ENCODE data around the gene GABRB1.

GABRB1 gene

GRCh38 chr4:47110546-47111132, 79.3 kb downstream of the GABRB1 start:
- no peak for DNase-seq

DNA sequence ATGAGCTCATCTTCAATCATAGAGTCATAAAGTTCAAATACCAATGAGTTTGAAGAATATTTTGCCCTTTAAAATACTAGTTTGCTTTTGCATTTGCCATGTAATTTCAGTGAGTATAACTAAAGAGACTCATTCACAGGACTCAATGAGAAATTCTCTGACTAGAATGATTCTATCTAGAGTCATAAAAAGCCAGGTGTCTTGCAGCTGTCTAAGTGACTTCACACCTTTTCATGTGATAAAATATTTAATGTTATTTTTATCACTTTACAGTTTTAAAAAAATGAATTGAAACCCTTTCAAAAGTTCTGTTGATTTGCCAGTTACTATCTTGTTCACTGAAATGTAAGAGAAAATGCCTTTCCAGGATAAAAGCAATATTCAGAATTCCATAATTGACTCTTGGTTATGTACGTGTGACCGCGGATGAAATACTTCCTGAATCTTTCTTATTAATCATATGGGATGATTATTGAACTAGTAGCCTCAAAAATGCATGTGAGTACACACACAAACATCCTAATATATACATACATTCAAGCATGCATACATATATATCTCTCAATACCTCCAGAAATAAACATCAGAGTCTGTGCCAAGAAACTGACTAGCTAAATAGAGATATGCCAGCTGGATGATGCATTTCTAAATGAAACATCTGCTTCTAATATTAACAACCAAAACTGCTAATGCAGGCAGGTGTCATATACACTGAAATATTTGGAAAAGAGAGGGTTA, 87.0 kb downstream of the GABRB1 start:
- DNase-seq = no peak

DNA sequence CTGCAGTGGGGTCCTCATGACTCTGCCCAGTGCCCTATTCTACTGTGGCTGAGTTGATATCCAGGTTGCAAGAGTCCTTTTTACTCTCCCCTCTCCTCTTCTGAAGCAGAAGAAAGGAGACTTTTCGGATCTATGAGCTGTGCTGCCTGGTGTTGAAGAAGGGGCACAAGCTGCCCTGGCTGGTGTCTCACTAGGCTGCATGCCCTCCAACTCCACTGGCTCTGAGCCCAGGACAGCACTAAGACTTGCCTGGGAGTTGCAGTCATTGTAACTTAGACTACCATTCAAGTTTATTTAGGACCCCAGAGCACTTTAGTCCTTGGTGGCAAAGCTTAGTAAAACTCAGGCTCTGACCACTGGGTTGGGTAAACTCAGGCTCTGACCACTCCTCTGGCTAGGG, 89.4 kb downstream of the GABRB1 start:
- DNase-seq = peak in 10 of 56 donors; percentile 0 to 29 (median 11)

DNA sequence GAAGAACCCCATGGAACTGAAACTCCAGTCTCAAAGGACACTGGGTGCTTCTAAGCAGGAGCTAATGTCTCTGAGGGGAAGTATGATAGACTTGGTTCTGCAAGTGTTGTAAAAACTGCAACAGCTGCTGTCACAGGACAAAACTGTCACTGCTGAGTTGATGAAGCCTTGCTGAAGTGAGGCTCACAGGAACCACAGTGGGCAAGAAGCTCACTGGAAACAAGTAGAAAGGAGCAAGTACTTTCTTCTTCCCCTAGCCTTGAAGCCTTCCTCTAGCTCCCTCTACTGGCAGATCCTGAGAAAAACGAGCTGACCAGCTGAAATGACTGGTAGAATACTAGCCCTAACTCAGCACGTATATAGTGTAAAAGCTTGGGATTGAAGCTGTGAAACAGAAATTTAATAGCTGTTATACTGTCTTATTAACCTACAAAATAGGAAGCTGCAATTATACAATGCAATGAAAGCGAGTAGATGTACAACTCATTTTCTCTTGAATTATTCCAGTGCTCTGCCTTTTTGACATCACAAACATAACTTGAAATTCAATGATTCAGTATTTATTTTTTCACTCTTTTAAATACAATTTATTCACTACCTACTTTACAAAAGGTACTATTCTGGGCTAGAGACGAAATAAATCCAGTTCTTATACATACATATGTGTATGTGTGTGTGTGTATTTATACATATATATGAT, 91.4 kb downstream of the GABRB1 start:
- DNase-seq = peak in 44 of 56 donors; percentile 3 to 76 (median 36)

GRCh38 chr4:47128991-47129390, 97.6 kb downstream of the GABRB1 start:
- no peak for DNase-seq

GRCh38 chr4:47135210-47135609, 103.8 kb downstream of the GABRB1 start:
- DNase-seq = peak in 4 of 56 donors; percentile 12 to 31 (median 27)

- no peak for DNase-seq
These were observed 111.9 kb downstream of the GABRB1 start for GRCh38 chr4:47143261-47143660.

GRCh38 chr4:47145630-47146029, 114.3 kb downstream of the GABRB1 start:
- DNase-seq = peak in 10 of 56 donors; percentile 1 to 59 (median 8)

- peak in 9 of 56 donors; percentile 3 to 34 (median 8) for DNase-seq
These were observed 123.5 kb downstream of the GABRB1 start for GRCh38 chr4:47154816-47155370.

- DNase-seq = no peak
These were observed 124.6 kb downstream of the GABRB1 start for GRCh38 chr4:47155919-47156318.

DNA sequence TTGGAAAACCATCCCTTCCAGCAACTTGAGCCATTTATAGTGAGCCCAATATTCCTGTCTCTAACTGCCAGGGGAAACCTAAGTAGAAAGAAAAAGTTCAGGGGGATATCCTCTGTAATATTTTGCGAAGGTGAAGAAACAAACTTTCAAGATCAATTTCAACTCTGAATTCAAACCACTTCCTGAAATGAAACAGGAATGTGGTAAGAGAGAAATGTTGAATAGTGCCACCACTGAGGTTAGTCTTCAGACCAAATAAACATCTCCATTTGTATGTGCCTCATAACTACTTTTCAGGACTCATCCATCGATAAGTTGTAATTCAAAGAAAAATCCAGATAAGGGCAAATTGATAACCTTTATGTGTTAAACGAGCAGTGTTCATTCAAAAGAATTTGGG, 128.7 kb downstream of the GABRB1 start:
- DNase-seq = no peak

DNA sequence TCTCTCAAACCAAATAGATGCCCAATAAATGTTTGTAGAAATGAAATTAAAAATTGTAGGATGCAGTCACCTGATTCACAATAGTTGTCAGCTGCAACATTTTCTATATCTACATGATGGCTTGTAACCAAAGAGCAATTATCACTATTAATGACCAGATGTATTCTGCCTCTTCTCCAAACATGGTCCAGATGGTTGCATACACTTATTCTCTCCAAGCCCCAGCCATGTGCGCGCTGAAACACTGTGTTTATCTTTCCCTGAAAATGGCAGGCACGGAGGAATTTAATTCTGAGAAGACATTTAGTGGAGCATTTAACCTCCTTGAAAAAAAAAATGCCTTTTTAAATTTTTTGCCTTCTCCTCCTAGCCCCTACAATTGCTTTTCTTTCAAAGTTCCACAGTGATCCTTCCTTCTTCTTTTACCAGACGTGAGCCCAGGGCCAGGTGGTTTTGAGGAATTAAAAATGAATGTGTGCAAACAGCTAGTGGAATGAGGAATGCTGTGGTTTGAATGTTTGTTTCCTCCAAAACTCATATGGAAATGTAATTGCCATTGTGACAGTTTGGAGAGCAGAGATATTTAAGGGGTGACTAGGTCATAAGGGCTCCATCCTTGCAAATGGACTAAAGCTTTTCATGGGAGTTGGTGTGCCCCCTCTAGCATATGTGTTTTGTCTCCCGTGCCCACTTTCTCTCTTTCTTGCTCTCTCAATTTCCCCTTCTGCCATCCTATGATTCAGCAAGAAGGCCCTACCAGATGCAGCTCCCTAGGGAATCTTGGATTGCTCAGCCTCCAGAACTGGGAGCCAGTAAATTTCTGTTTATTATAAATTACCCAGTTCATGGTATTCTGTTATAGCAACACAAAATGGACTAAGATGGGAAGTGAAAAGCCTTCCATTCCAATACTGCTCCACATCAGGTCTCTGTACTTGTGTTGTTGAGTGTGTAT, 136.0 kb downstream of the GABRB1 start:
- DNase-seq = no peak

GRCh38 chr4:47184083-47184482, 152.7 kb downstream of the GABRB1 start:
- no peak for DNase-seq

DNA sequence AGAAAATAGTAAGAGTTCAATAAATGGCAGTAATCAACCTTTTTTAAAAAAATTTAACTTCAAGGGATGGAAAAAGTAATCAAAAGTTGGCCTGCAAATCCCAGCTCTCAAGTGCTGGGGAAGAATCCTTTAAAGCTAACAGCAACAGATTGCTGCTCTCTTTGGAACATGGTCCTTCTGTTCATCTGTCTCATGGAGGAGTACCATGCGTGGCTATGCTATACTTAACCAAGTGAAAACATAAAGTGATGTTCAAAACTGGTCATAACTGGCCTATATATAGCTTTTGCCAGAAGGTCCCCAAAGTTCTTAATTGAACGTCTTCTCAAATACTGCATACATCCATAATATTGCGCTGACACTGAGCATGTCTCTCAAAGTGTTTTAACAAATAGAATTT, 154.4 kb downstream of the GABRB1 start:
- DNase-seq = no peak

DNA sequence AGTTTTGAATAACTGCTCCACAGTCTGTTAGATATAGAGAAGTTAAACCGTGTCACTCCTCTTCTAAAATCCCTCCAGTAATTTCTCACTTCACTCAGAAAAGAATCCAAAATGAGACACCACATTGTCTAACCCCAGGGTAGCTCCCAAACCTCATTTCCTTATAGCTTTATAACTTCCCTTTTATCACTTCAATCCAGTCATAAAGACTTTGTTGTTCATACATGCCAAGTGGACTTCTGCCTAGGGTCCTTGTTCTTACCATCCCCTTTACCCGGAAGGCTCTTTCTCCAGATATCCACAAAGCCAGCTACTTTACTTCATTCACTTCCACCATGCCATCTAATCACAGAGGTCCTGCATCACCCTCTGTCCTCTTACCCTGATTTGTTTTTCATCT, 156.2 kb downstream of the GABRB1 start:
- no peak for DNase-seq

DNA sequence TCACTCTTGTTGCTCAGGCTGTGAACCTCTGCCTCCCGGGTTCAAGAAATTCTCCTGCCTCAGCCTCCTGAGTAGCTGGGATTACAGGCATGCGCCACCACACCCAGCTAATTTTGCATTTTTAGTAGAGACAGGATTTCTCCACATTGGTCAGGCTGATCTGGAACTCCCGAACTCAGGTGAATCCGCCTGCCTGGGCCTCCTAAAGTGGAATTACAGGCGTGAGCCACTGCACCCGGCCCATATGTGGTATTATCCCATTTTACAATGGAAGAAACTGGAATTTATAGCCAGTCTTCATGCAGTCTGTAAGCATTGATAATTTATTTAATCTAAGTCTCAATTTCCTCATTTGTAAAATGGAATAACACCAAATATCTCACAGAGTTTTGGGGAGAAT, 161.8 kb downstream of the GABRB1 start:
- no peak for DNase-seq

DNA sequence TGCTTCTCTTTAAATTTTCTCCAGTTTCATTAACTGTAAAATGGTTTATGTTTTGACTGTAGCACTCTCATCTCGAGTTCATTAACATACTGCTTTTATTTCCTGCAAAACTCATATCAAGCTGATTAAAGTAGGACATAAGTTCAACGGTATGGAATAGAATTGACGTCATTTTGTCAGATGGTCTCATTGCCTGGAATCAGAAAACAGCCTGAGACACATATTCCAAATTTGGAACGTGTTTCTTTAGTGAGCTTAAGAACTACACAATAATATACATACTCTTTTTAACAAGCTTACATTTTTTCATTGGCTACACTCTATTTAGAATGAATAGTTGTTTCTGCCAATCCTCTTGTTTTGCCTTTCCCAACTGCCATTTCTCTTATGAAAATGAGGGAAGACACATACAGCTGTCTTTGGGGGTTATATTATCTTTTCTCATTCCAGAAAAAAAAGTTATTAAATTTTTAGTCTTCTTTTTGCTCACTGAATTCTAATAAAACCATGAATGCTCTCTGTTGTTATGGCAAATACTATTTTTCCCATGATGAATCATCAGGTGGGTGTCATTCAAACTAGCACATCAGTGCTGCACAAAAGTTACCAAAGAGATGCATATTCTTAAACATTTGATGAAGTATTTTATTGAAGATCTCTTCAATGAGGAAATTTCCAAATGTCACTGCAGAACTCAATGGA, 162.8 kb downstream of the GABRB1 start:
- peak in 1 of 56 donors; percentile 13 for DNase-seq

DNA sequence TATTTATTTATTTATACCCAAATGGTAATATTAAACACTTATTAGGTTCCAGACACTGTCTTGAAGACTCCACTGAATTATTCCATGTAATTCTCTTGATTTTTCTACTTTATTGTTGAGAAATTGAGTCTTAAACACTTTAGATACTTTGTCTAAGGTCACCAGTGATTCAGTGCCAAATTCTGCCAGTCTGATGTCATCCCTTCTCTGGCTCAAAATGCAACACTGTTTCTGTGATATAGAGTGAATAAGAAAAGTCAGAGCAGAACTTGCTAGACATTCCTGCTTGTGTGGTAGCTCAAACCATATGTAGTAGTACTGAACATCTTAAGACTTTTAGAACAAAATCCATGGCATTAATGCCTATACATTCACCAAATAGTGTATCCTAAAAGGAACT, 164.3 kb downstream of the GABRB1 start:
- DNase-seq = no peak

- DNase-seq = no peak
These were observed 167.4 kb downstream of the GABRB1 start for GRCh38 chr4:47198791-47199190.

- no peak for DNase-seq
These were observed 172.2 kb downstream of the GABRB1 start for GRCh38 chr4:47203593-47203992.

Measured in nucleus accumbens (tissue), 56 donors.